ENCODE data around the gene ABHD13.

DNA sequence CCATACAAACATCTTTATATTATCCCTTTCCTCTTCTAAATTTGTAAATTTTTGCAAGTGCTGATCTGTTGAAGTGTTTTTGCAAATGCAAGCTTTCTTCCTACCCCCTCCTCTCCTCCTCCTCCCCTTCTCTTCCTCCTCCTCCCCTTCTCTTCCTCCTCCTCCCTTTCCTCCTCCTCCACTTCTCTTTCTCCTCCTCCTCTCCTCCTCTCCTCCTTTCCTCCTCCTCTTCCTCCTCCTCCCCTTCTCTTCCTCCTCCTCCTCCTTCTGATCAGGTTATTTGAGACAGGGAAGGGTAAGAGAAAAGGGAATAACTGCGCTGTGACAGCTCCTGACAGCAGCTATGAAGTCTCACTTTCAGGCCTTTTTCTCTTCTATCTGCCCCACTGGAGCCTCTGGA lies 60.3 kb downstream of the ABHD13 start:
- TF ChIP-seq POLR2A (IDR thresholded peaks at IDR 0.05): no peak
- TF ChIP-seq, protein P1, sequence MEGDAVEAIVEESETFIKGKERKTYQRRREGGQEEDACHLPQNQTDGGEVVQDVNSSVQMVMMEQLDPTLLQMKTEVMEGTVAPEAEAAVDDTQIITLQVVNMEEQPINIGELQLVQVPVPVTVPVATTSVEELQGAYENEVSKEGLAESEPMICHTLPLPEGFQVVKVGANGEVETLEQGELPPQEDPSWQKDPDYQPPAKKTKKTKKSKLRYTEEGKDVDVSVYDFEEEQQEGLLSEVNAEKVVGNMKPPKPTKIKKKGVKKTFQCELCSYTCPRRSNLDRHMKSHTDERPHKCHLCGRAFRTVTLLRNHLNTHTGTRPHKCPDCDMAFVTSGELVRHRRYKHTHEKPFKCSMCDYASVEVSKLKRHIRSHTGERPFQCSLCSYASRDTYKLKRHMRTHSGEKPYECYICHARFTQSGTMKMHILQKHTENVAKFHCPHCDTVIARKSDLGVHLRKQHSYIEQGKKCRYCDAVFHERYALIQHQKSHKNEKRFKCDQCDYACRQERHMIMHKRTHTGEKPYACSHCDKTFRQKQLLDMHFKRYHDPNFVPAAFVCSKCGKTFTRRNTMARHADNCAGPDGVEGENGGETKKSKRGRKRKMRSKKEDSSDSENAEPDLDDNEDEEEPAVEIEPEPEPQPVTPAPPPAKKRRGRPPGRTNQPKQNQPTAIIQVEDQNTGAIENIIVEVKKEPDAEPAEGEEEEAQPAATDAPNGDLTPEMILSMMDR (IDR thresholded peaks at IDR 0.05): no peak
- no peak for TF ChIP-seq POLR2AphosphoS5 (IDR thresholded peaks at IDR 0.05)

Measured in suprapubic skin (tissue), 4 donors.